NCI-H446 treated with DMSO at 0.1 percent for 48 hours (cell line): ENCODE measurements around the gene ACTN2.

Source experiments
- DNase-seq: peaks from one replicate; lab custom pipeline; 2025; lab: John Stamatoyannopoulos, UW

Gene ACTN2

GRCh38 chr1:236691348-236691747 lies 5.0 kb downstream of the ACTN2 start:
- no peak for DNase-seq

GRCh38 chr1:236692128-236692527 lies 5.8 kb downstream of the ACTN2 start:
- no peak for DNase-seq

- no peak for DNase-seq
Observed at GRCh38 chr1:236692742-236693141, 6.4 kb downstream of the ACTN2 start.

- DNase-seq: no peak
Observed at GRCh38 chr1:236699366-236699765, 13.1 kb downstream of the ACTN2 start.

- DNase-seq: no peak
Observed at GRCh38 chr1:236700903-236701302, 14.6 kb downstream of the ACTN2 start.

- DNase-seq: no peak
Observed at GRCh38 chr1:236701782-236702181, 15.5 kb downstream of the ACTN2 start.

- DNase-seq: no peak
Observed at GRCh38 chr1:236702791-236703394, 16.6 kb downstream of the ACTN2 start.

GRCh38 chr1:236705771-236706170 lies 19.5 kb downstream of the ACTN2 start:
- DNase-seq: no peak

GRCh38 chr1:236706183-236706582 lies 19.9 kb downstream of the ACTN2 start:
- no peak for DNase-seq

GRCh38 chr1:236710328-236710892 lies 24.1 kb downstream of the ACTN2 start:
- DNase-seq: no peak

GRCh38 chr1:236716160-236716559 lies 29.9 kb downstream of the ACTN2 start:
- no peak for DNase-seq

- no peak for DNase-seq
Observed at GRCh38 chr1:236717811-236718210, 31.5 kb downstream of the ACTN2 start.

GRCh38 chr1:236718328-236718727 lies 32.0 kb downstream of the ACTN2 start:
- DNase-seq: no peak

- no peak for DNase-seq
Observed at GRCh38 chr1:236720206-236720605, 33.9 kb downstream of the ACTN2 start.

- no peak for DNase-seq
Observed at GRCh38 chr1:236720611-236721010, 34.3 kb downstream of the ACTN2 start.

- DNase-seq: no peak
Observed at GRCh38 chr1:236724049-236724448, 37.8 kb downstream of the ACTN2 start.

- no peak for DNase-seq
Observed at GRCh38 chr1:236724506-236724905, 38.2 kb downstream of the ACTN2 start.

GRCh38 chr1:236725668-236726067 lies 39.4 kb downstream of the ACTN2 start:
- no peak for DNase-seq

GRCh38 chr1:236727521-236727920 lies 41.2 kb downstream of the ACTN2 start:
- DNase-seq: no peak

- DNase-seq: no peak
Observed at GRCh38 chr1:236728752-236729151, 42.5 kb downstream of the ACTN2 start.

- DNase-seq: no peak
Observed at GRCh38 chr1:236733653-236734052, 47.4 kb downstream of the ACTN2 start.

GRCh38 chr1:236734141-236734765 lies 48.0 kb downstream of the ACTN2 start:
- no peak for DNase-seq

GRCh38 chr1:236736761-236737160 lies 50.5 kb downstream of the ACTN2 start:
- DNase-seq: no peak

GRCh38 chr1:236741753-236742152 lies 55.5 kb downstream of the ACTN2 start:
- DNase-seq: no peak
